Panc1 (cell line): ENCODE data around the gene AMIGO3. TPM values are rescaled to one million over a fixed set of nuclear protein-coding genes. Genes with fewer than 3 reads are reported as not detected.

Experiments used
- ATAC-seq: fragments of 200-7000 bp; cut with Tn5 transposase; 2 replicates; pipeline ENCODE4 v1.9.1; 2020; ENCODE audit warnings: mild to moderate bottlenecking, moderate library complexity
- BruUV-seq: library from RNA; stranded (reverse); fragments of 400-500 nt; replicated peaks from 2 replicates; lab custom pipeline; 2021; lab: Mats Ljungman, UMichigan
- CTCF ChIA-PET: fragments of 300-600 bp; sonication (Branson Sonifier 250); formaldehyde crosslinking; loops from one replicate; lab custom pipeline; 2022; ENCODE audit warnings: antibody characterized with exemption; lab: Charles Lee
- POLR2A ChIA-PET: fragments of 300-600 bp; sonication (Branson Sonifier 250); formaldehyde crosslinking; loops from one replicate; lab custom pipeline; 2022; ENCODE audit warnings: antibody characterized with exemption; lab: Charles Lee
- DNase-seq: peaks from one replicate; pipeline ENCODE4 v3.0.0-alpha.2; 2010; ENCODE audit warnings: low read depth, low spot score
- H3K27ac ChIP-seq: 2 replicates; pipeline ENCODE4 v1.5.1; 2011; ENCODE audit warnings: mild to moderate bottlenecking, low read length, inconsistent platforms
- H3K27me3 ChIP-seq: fragments of 200-500 bp; sonication (Bioruptor generic); 2 replicates; pipeline ENCODE4 v1.6.0; 2014; ENCODE audit warnings: low read length, inconsistent platforms; ENCODE audit not compliant: control insufficient read depth, insufficient read depth
- H3K36me3 ChIP-seq: fragments of 200-500 bp; sonication (Bioruptor generic); 2 replicates; pipeline ENCODE4 v1.5.1; 2014; ENCODE audit warnings: inconsistent platforms, mild to moderate bottlenecking, low read length, moderate library complexity; ENCODE audit not compliant: control insufficient read depth, insufficient read depth
- H3K4me1 ChIP-seq: 2 replicates; pipeline ENCODE4 v1.5.1; 2011; ENCODE audit warnings: inconsistent platforms, mild to moderate bottlenecking, low read length, moderate library complexity; ENCODE audit not compliant: control insufficient read depth, insufficient read depth
- H3K4me3 ChIP-seq, 2 experiments: 2 replicates each; pipeline ENCODE4 v1.5.1; 2011 to 2012; ENCODE audit warnings: low read depth in 2 of 2, low read length in 2 of 2, mild to moderate bottlenecking in 2 of 2, inconsistent platforms in 1 of 2, moderate library complexity in 1 of 2
- H3K9me3 ChIP-seq: fragments of 200-500 bp; sonication (Bioruptor generic); 2 replicates; pipeline ENCODE4 v1.5.1; 2014; ENCODE audit warnings: low read depth, mild to moderate bottlenecking, inconsistent platforms, low read length, moderate library complexity; ENCODE audit not compliant: control insufficient read depth, insufficient read depth
- POLR2AphosphoS5 ChIP-seq: IDR thresholded peaks from 2 replicates; pipeline ENCODE4 v1.6.1; 2012; ENCODE audit warnings: mild to moderate bottlenecking, low read depth, low read length, moderate library complexity
- SIN3A ChIP-seq: IDR thresholded peaks from 2 replicates; pipeline ENCODE4 v1.6.1; 2012; ENCODE audit warnings: low read depth, mild to moderate bottlenecking, low read length, moderate library complexity, borderline replicate concordance; ENCODE audit not compliant: insufficient read depth
- TCF7L2 ChIP-seq: IDR thresholded peaks from 2 replicates; pipeline ENCODE4 v1.6.1; 2011; ENCODE audit warnings: mild to moderate bottlenecking, low read depth, low read length, inconsistent platforms
- in situ Hi-C: cut with HindIII; loops from 2 replicates; pipeline ENCODE4 v1.10.0; 2016; ENCODE audit warnings: low sequenced_read_pairs, low pct_unique_long_range_greater_than_20kb
- intact Hi-C: fragments of 100-400 bp; cut with micrococcal nuclease; formaldehyde crosslinking; loops from one replicate; pipeline ENCODE4 v1.10.0; 2022; ENCODE audit not compliant: unreplicated experiment
- total RNA-seq: library from RNA; stranded (reverse); gene quantifications from one replicate; pipeline ENCODE4 v1.2.1, GENCODE V29; 2021; ENCODE audit not compliant: unreplicated experiment
- TF ChIP-seq, protein P1 (sequence below): fragments of 450-650 bp; IDR thresholded peaks from 2 replicates; pipeline ENCODE4 v1.5.1; 2017; ENCODE audit warnings: mild to moderate bottlenecking
- TF ChIP-seq, protein P2 (sequence below), 2 experiments: IDR thresholded peaks; 2 replicates each; pipeline ENCODE4 v1.6.1; 2011 to 2012; ENCODE audit warnings: low read depth in 2 of 2, control low read depth in 1 of 2, low read length in 1 of 2, mild to moderate bottlenecking in 1 of 2, moderate library complexity in 1 of 2; ENCODE audit not compliant: insufficient read depth in 1 of 2

The AMIGO3 gene
- total RNA-seq, 1 experiment from 2014 or later = 0.72 TPM

DNA sequence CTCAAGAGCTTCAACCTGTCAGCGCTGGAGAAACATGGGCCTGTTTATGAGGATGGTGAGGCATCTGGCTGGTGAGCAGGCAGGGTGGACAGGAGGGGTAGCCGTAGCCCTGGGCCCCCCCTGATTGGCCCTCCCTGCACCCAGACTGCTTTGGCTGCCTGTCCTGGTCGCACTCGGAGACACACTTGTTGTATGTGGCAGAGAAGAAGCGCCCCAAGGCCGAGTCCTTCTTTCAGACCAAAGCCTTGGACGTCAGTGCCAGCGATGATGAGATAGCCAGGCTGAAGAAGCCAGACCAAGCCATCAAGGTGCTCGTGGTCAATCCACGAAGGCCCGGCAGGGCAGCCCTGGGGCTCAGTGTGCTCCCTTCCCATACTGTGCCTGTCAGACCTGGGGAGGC, 43.6 kb downstream of the AMIGO3 start:
- peaks cover 4% of the 10 kb centered on the region for H3K36me3 ChIP-seq
- ChIA-PET CTCF (no interaction called here), POLR2A (interaction anchor here (0.5 kb wide), 1 partner anchor 209 kb away, joined by 7 read pairs; no protein-coding TSS in a partner anchor)

DNA sequence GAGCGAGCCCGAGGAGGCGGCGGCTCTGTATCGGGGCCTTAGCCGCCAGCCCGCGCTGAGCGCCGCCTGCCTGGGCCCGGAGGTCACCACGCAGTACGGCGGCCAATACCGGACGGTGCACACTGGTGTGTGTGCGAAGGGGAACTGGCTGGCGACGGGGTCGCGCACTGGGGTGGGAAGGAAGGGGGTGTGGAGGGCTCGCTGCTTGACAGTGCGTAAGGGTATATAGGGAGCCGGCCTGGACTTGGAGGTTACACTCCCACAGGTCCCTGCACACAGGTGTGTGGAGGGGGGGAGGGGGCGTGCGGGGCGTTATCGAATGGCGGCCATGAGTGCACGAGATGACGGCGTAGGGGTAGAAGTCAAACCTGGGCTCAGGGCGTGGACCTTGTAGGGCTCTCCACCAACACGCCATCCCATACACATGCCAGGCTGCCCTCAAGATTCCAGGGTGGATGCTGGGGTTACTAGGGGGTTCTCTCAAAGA, 44.9 kb downstream of the AMIGO3 start:
- Histone ChIP-seq H3K4me3 (peak overlapping the region; percentile 54 to 85), H3K27ac (peak overlapping the region; percentile 94), H3K4me1 (peaks cover 4% of the 10 kb centered on the region), H3K36me3 (peaks cover 4% of the 10 kb centered on the region), H3K9me3 (no peaks in the 10 kb centered on the region), H3K27me3 (no peaks in the 10 kb centered on the region)
- peak; percentile 27 for ATAC-seq
- ChIA-PET CTCF (no interaction called here), POLR2A (no interaction called here)
- in situ Hi-C loops (no loop called here), intact Hi-C loops (no loop called here)
- no TSS peak for BruUV-seq
- no peak for DNase-seq
- TF ChIP-seq, protein P1, sequence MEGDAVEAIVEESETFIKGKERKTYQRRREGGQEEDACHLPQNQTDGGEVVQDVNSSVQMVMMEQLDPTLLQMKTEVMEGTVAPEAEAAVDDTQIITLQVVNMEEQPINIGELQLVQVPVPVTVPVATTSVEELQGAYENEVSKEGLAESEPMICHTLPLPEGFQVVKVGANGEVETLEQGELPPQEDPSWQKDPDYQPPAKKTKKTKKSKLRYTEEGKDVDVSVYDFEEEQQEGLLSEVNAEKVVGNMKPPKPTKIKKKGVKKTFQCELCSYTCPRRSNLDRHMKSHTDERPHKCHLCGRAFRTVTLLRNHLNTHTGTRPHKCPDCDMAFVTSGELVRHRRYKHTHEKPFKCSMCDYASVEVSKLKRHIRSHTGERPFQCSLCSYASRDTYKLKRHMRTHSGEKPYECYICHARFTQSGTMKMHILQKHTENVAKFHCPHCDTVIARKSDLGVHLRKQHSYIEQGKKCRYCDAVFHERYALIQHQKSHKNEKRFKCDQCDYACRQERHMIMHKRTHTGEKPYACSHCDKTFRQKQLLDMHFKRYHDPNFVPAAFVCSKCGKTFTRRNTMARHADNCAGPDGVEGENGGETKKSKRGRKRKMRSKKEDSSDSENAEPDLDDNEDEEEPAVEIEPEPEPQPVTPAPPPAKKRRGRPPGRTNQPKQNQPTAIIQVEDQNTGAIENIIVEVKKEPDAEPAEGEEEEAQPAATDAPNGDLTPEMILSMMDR = no peak
- TF ChIP-seq TCF7L2 (no peak), SIN3A (no peak), POLR2AphosphoS5 (no peak)
- TF ChIP-seq, protein P2, sequence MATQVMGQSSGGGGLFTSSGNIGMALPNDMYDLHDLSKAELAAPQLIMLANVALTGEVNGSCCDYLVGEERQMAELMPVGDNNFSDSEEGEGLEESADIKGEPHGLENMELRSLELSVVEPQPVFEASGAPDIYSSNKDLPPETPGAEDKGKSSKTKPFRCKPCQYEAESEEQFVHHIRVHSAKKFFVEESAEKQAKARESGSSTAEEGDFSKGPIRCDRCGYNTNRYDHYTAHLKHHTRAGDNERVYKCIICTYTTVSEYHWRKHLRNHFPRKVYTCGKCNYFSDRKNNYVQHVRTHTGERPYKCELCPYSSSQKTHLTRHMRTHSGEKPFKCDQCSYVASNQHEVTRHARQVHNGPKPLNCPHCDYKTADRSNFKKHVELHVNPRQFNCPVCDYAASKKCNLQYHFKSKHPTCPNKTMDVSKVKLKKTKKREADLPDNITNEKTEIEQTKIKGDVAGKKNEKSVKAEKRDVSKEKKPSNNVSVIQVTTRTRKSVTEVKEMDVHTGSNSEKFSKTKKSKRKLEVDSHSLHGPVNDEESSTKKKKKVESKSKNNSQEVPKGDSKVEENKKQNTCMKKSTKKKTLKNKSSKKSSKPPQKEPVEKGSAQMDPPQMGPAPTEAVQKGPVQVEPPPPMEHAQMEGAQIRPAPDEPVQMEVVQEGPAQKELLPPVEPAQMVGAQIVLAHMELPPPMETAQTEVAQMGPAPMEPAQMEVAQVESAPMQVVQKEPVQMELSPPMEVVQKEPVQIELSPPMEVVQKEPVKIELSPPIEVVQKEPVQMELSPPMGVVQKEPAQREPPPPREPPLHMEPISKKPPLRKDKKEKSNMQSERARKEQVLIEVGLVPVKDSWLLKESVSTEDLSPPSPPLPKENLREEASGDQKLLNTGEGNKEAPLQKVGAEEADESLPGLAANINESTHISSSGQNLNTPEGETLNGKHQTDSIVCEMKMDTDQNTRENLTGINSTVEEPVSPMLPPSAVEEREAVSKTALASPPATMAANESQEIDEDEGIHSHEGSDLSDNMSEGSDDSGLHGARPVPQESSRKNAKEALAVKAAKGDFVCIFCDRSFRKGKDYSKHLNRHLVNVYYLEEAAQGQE (IDR thresholded peaks at IDR 0.05; ENCODE audit: insufficient read depth in 1 of 2, low read depth in 2 of 2, low read length in 1 of 2) = no peak

More for the DNA sequence above, 43.6 kb downstream of the AMIGO3 start:
- no peaks in the 10 kb centered on the region for H3K27me3 ChIP-seq
- peaks cover 3% of the 10 kb centered on the region; the same call in 1 of the 2 replicates for H3K4me1 ChIP-seq
- TSS peak; percentile 69 for BruUV-seq
- intact Hi-C loops = no loop called here
- H3K4me3 ChIP-seq = no peak overlapping the region
- H3K27ac ChIP-seq = no peak overlapping the region
- in situ Hi-C loops = no loop called here
- no peak for DNase-seq
- TF ChIP-seq, protein P1 = no peak
- TF ChIP-seq, protein P2 (IDR thresholded peaks at IDR 0.05; ENCODE audit: insufficient read depth in 1 of 2, low read depth in 2 of 2, low read length in 1 of 2) = no peak
- no peak for TF ChIP-seq SIN3A
- no peak for TF ChIP-seq POLR2AphosphoS5
- no peak for TF ChIP-seq TCF7L2
- no peak for ATAC-seq
- no peaks in the 10 kb centered on the region for H3K9me3 ChIP-seq
